SU-DHL-6 (cell line): ENCODE measurements around the gene MEF2A.

ENCODE experiments used
- CTCF ChIP-seq: fragments of 200-600 bp; sonication (generic); IDR thresholded peaks from one replicate; pipeline ENCODE4 v1.5.1; 2017; ENCODE audit warnings: antibody characterized with exemption, mild to moderate bottlenecking, low read length, moderate library complexity; ENCODE audit not compliant: insufficient read depth, poor library complexity, severe bottlenecking
- EZH2phosphoT487 ChIP-seq: fragments of 200-600 bp; sonication (generic), shearing (Covaris generic); conservative IDR thresholded peaks from 2 replicates; pipeline ENCODE4 v1.6.1; 2018; ENCODE audit warnings: mild to moderate bottlenecking, antibody characterized with exemption, low read length, moderate library complexity, mixed read lengths

GRCh38 chr15:99744142-99744541 lies 178.4 kb downstream of the MEF2A start:
- no peak for TF ChIP-seq EZH2phosphoT487
- TF ChIP-seq CTCF, result no peak
